ENCODE data around the gene KIF25.

The KIF25 gene

DNA sequence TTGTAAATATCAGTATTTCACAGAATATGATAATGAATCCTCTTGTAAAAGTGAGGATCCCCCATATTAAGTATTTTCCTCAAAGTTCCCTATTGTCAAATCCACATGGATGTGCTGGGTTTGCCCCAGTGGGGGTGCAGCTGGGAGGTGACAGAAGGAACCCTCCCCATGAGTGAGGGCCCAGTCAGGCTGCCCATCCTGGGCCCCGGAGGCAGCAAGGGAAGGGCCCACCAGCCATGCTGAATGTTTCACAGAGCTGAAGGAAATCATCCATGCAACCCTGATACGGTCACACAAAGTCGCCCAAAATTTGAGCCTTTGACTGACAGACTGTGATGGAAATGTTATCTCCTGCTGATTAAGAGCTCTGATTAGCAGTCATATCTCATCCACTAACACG, 41.8 kb downstream of the KIF25 start:
- DNase-seq: no peak

DNA sequence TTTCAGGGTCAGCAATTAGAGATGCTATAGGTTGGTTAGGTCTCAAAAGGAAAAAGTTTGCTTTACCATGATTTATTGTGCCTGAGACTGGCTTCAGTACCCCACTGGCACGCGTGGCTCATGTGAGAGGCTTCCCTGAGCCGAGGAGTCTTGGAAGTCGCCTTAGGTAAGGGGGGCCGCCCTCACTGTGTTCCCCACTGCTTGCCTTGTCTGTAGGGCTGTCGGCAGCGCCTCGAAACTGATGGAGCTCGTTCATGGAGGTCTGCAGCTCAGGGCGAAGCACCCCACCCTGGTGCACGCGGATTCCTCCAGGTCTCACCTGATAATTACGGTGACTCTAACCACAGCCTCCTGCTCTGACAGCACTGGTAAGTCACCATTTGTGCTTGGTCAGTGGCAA, 42.4 kb downstream of the KIF25 start:
- DNase-seq: no peak

DNA sequence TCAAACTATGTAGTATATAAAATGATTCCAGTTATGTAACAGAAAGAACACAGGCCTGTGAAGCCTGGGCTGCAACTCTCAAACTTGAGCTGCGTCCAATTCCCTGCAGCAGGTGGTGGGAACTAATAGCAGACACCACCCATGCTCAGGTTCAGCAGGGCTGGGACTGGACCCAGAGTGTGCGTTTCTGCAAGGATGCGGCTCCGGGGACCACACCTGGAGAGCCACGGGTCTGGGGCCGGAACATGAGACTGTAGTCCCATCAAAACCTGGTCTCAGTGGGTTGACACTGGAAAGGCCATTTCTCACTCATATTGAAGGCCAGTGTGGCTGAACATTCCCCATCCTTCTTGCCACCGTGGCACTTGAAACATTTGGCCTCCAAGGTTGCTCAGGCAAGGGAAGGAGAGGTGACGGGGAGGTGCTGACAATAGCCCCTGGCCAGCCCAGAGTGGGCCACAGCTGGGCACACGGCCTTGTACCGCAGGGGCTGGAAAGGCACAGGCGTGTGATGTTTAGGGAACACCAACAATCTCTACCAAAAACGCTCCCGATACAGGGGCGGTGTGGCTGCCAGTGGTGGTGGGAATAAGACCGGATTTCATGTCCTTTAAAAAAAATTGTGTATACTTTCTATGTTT, 43.5 kb downstream of the KIF25 start:
- no peak for DNase-seq

DNA sequence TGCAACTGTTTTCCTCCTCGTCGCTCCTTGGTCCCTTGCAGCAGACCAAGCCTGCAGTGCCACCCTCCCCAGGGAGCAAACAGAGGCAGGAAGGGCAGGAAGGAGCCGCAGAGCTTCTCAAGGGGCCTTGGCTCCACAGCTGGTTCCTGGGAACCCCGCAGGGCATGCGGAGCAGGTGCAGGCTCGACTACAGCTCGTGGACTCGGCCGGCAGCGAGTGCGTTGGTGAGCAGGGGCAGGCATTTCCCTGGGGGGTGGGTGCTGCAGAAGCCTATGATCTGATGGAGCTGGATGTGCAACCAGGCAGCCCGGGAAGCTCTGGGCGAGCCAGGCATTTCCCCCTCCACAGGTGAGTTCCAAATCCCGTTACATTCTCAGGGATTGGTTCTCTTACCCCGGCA, 44.5 kb downstream of the KIF25 start:
- no peak for DNase-seq

DNA sequence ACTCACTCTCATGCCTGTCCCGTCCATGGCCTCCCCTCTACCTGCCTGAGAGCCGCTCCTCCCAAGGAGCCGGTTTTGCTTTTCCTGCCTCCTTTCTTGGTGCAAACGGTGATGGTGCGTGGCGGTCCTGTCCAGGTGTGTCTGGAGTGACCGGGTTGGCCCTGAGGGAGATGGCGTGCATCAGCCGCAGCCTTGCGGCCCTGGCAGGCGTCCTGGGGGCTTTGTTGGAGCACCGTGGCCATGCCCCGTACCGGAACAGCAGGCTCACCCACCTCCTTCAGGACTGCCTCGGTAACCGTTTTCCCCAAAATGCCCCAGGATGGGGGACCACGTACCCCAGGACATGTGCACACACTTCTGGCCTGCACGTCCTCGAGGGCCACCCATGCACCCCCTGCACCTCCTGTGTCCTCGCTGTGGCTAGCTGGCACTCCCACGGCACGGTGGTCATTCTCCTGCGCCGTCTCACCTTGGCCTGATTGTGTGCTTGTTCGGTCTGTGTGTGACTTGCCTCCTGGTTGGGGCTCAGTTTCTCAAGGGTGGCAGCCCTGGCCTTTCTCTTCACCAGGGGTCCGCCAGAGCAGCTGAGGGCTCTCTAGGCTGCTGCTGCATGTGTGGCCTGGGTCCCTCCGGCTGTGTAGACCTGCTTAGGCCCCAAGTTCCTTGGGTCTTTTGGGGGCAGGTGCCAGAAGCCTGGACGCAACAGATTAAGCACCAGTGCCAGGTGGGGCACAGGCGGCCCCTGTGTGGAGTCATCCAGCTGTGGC, 45.1 kb downstream of the KIF25 start:
- no peak for DNase-seq

DNA sequence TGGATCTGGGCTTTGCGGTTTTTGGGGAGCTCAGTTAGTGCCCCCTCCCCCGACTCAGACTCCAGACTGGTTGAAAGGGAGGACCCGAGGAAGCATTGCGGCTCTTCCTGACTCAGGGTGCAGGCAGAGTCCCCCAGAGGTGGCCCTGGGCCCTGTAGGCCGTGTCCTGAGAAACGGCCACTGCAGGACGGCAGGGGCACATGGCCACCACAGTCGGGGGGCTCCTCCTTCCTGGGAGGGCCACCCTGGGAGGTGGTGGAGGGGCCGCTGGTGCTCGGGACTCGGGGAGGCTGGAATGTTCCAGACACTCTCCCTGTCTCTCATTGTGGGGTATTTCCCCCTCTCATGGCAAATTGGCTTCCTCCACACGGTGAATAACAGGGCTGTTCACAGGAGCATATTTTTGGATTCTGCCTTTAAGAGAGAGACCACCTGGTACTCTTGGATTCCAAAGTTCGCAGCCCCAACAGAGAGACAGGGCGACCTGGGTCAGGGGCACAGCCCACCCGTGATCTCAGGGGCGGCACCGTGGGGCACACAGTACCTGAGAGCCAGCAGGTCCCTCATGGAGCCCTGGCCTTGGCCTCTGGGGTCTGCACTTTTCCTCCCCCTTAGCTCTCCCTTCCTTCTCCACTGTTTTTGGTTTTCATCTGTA, 45.8 kb downstream of the KIF25 start:
- DNase-seq: no peak

DNA sequence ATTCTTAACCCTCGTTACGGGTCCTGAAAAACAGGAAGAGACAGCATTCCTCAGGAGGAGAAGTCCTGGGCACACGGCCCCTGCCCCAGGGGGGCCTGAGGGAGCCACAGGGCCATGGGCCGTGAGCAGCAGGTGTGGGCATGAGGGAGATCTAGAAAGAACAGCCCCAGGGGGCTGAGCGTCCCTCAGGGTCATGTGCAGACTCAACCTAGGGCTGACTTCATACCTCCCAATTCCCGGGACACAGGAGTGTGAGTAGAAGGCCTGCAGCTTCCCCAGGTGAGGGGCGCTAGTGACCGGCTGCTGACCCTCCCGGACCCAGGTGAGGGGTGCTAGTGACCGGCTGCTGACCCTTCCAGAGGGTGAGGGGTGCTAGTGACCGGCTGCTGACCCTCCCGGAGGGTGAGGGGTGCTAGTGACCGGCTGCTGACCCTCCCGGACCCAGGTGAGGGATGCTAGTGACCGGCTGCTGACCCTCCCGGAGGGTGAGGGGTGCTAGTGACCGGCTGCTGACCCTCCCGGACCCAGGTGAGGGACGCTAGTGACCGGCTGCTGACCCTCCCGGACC, 46.5 kb downstream of the KIF25 start:
- no peak for DNase-seq

DNA sequence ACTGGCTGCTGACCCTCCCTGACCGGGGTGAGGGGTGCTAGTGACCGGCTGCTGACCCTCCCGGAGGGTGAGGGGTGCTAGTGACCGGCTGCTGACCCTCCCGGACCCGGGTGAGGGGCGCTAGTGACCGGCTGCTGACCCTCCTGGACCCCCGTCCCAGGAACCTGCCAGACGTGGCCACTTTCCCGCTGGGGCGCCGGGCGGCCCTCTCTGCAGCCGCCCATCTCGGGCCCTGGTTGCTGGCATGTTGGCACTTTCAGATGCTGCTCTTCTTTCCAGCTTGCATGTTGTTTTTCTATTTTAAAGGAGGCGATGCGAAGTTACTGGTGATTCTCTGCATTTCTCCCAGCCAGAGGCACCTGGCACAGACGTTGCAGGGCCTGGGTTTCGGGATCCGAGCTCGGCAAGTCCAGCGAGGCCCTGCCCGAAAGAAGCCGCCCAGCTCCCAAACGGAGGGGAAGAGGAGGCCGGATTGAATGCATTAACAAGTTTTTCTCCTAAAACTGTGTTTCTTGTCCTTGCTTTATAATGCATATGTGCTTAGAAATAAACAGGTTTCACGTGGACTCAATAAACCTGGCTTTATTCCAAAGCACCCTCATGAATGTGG, 47.2 kb downstream of the KIF25 start:
- no peak for DNase-seq

DNA sequence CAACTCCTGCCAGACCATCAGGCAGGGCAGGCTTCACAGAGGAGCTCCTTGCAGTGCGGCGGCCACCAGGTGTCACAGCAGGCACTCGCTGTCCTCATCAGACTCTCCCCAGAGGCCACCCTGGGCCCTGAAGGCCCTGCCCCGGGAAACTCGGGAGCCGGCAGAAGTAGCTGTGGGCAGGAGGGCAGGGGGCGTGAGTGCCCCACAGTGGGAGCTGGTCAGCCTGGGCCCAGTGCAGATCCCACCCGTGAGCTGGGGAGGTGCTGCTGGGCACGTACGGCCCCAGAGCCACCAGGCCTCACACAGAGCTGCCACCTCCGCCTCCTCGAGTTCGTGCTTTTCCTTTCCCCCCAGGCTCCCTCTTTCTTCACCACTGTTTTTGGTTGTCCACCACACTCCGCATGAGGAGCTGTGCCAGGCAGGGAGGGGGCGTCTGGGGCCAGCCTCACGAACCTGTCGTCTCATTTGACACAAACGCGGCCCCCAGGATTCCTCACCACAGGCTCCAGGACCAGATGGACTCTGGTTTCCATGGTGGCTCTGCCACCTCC, 47.7 kb downstream of the KIF25 start:
- no peak for DNase-seq

DNA sequence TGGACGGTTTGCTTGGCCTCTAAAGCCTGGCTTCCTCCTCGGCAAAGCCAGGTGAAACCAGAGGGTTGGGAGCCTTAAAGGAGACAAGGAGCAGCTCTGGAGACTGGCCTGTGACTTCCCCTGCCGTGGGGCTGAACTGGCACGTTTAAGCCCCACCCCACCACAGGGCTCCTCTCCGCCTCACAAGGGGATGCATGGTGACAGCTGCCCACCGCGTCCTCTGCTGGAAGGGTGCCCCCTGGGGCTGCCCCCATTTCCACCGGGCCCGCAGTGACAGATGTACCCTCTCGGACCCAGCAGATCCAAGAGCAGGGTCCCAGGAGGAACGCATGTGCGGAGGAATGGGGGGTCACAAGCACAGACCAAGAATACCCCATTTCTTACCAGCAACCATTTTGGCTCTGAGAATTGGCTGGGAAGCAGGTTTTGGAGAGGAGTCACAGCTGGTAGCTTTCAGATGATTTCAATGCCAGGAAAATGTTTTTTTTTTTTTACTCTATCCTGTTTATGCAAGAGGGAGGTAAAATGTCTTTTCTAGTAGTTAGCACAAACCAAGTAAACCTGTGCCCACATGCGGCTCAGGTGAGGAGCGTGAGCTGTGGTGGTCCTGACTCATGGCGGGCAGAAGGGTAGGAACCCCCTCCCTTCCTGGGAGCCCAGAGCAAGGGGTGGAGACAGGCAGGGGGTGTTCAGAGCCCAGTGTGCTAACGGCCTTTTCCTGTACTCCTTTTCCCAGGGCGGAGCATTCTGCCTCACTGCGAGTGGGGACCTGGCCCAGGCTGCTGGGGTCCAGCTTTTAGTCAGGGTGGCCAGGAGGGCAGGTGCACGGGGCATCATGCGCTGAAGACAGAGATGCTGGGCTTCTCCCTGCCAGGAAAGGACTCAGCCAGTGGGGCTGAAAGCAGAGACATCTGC, 48.5 kb downstream of the KIF25 start:
- no peak for DNase-seq

DNA sequence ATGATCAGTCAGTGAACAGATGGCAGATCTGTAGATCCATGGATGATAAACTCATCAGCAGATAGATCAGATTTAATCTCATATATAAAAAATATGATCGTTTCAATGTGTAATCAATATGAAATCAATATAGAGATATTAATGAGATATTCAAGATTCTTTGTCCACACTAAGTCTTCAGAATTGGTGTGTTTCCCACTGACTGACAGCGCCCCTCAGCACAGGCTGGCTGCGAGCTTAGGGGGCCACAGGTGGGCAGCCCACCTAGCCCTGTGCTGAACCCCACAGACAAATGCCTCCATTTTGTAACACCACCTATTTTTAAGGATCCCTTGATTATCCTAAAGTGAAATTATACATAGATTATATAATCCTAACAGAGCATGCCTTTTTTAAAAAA, 49.2 kb downstream of the KIF25 start:
- no peak for DNase-seq

DNA sequence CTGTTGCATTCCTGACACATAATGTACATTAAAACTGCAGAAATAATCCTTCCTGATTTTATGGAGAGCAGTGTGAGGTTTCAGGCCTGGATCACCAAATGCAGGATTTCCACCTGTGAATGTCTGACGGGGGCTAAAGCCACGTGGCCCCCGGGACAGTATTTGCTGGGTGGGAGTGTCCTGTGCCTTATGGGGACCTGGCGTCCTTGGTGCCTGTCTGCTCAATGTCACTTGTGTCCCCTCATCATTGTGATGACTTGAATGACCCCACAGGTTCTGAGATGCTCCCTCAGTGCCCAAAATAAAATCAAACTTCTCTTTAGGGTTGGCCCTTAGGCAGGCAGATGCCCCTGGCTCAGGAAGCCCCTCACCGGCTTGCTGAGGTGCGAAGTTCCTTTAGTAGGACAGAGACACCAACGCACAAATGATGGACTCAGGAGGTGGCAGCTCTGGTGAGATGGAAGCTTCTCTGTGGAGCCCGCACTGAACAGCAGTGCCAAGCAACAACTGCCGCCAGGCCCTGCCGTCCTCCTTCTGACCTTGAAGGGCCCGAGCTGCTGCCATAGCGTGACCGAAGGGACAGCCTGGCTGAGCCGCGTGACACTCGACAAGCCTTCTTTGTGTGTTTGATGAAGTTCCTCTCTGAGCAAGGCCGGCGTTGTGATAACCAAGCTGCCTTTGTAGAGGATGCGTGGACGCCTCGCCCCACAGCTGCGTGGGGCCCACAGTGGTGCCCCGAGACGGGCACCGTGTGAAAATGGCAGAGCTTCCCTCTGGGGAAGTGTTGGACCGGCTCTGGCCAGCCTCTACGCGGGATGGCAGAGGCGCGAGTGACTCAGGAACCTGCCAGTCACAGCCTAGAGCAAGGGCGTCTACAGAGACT, 50.6 kb downstream of the KIF25 start:
- DNase-seq: no peak

DNA sequence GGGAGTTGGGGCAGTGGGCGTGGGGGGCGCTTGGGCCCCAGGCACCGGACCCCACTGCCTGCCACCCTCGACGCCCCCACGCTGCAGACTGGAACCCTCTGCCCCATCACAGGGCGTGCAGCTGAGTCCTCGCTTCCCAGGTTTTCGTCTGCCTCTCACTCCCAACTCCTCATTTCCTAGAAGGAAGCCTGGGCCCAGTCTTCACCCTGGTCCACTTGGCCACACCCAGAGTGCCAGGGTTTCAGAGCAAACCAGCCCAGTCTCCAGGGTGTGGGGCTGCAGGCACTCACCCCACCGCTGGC, 51.2 kb downstream of the KIF25 start:
- DNase-seq: no peak

DNA sequence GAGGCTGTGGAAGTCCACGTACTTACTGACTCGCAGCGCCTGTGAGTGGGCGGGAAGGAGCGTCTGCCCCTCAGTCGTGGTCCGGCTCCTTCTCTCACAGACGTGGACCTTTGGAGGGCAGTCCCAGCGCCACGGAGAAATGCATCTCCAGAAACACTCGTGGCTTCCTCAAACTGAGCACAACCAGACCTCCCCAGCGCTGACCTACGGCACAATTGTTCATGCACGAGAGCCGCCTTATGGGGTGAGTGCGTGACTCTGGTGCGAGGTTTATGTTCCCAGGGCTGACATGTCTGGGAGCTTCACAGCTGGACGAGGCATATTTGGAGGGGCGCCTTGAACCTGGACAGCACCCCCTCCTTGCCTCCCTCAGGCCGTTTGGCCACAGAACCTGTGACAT, 51.8 kb downstream of the KIF25 start:
- no peak for DNase-seq

DNA sequence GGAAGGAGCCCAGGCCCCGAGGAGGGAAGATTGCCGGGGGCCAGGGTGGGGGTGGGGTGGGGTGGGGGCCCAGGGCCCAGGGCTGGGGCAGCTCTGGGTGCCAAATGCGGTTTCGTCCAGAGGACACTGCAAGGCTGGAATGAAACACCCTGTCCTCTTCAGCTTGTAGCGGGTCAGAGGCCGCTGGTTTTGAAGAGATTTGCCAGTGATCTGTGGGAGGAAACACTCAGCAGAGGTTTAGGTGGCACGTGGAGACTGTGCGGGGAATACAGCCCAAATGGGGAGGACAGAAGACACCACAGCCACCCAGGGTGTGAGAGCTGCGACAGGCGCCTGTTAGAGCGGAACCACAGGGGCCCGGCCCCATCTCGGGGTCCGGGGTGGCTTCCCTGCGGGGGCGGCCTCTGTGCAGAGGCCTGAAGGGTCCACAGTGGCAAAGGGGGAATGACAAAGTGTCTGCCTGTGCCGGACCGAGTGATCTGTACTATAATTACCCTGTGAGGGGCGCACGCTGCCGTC, 52.3 kb downstream of the KIF25 start:
- DNase-seq: no peak

DNA sequence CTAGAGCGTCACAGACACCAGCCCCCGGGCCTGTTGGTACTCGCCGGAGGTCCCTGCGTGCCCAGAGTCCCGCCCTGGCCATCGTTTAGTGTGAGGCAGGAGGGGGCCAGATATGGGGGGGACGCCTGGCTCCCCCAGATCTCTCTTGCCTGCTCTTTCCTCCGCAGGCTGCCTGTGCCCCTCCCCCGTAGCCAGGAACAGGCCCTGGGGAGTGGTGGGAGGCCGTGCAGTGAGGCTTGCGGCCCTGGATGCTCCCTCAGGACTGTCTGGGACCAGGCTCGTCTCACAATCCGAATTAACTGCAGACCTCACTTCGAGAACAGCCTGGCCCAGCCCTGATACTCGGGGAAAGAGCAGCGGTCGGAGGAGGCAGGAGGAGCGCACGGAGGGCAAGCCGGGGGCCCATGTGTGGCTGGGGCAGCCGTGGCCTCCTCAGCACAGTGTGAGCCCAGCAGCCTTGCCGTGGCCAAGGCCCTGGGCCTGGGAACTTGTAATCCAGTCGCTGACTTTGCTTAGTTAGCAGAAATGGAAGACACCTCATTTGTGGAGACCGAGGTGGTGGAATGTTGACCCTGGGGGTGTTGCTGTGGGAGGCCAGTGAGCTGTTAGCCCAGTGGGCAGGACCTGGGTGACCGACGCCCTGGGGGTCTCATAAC, 52.9 kb downstream of the KIF25 start:
- DNase-seq: no peak

DNA sequence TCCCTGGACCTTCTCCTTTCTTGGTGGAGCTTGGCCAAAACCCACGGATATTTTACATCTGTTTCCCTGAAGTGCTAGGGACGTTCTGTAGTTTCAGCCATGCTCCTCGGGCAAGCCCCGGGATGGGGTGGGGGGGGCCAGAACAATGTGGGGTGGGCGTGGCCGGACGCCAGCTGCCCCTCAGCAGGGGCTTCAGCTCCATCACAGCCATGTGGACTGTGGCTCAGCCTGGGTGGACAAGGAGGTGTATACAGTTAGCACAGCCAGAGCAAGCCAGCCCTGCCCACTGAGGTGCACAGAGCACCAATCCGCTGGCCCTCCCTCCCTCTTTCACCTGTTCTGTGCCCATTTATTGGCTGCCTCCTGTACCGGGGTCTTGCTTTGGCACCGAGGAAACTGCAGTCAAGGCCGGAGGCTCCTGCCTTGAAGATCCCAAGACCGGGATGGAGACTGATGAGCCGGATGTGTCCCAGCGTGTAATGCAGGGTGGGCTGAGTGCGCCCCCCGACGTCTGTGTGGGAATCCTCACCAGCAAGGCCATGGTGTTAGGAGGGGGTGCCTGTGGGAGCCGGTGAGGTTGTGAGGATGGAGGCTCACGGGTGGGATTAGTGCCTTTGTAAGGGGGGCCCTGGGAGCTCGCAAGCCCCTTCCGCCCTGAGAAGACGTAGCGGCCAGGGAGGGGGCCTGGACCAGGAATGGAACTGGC, 53.6 kb downstream of the KIF25 start:
- DNase-seq: no peak

DNA sequence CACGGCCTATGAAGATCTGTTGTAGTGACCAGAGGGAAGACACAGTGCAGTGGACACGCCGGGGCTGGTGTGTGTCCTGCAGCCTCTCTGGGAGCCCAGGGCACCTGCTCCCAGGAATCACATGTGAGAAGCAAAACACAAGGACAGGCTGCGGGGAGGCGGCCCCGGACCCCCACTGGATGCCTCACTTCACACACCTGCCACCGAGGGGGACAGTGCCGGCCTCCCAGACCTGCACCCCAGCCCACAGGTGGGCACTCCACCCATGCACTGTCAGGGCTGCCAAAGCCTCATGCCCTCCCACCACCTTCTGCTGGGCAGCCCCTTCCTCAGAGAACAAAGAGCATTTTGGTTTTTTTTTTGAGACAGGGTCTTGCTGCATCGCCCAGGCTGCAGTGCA, 54.2 kb downstream of the KIF25 start:
- no peak for DNase-seq

DNA sequence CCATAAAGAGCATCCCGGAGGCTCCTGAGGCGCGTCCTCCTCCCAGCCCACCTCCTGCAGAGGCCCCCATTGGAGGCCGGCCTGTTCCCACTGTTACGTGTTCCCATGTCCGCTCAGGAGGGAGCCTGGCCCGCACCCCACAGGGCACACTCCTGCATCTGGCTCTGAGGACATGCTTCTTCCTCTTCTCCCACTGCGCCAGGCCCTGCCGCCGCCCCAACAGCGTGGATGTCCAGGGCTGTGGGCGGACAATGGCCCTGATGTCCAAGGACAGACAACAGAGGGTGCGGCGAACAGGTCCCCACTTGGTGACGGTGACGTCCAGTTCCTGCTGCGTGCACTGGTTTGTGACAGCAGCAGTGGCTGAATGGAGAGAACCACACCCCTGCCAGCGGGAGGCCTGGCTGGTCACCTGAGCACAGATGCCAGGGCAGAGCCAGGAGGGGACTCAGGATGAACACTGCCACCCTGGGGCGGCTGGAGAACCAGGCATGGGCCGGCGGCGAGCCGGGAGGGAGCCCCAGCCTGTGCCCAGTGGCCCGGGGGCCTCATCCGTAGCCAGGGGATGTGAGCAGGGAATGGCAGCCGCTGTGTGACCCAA, 54.9 kb downstream of the KIF25 start:
- DNase-seq: no peak
